Glutamatergic neuron (in vitro differentiated cells): ENCODE results near the gene FRMD4A. TPM values are rescaled to one million over a fixed set of nuclear protein-coding genes. Genes with fewer than 3 reads are reported as not detected.

Experiments
- DNase-seq: peaks from one replicate; pipeline ENCODE4 v3.0.0; 2022
- H3K27ac Mint-ChIP-seq: one replicate; pipeline ENCODE4 v1.8.0; 2020; ENCODE audit warnings: mild to moderate bottlenecking, mixed read lengths, inconsistent platforms; ENCODE audit not compliant: unreplicated experiment
- H3K27me3 Mint-ChIP-seq: one replicate; pipeline ENCODE4 v1.8.0; 2020; ENCODE audit warnings: mild to moderate bottlenecking, moderate library complexity, mixed read lengths, inconsistent platforms; ENCODE audit not compliant: unreplicated experiment
- H3K36me3 Mint-ChIP-seq: one replicate; pipeline ENCODE4 v1.8.0; 2020; ENCODE audit warnings: mild to moderate bottlenecking, mixed read lengths, inconsistent platforms; ENCODE audit not compliant: unreplicated experiment
- H3K4me1 Mint-ChIP-seq: one replicate; pipeline ENCODE4 v1.8.0; 2020; ENCODE audit warnings: mild to moderate bottlenecking, low read depth, mixed read lengths, inconsistent platforms; ENCODE audit not compliant: unreplicated experiment
- H3K4me3 Mint-ChIP-seq: one replicate; pipeline ENCODE4 v1.8.0; 2020; ENCODE audit warnings: mild to moderate bottlenecking, mixed read lengths, inconsistent platforms; ENCODE audit not compliant: unreplicated experiment
- H3K9me3 Mint-ChIP-seq: one replicate; pipeline ENCODE4 v1.8.0; 2020; ENCODE audit warnings: mild to moderate bottlenecking, moderate library complexity, mixed read lengths, inconsistent platforms; ENCODE audit not compliant: unreplicated experiment
- CTCF ChIP-seq: fragments of 200-600 bp; sonication (generic); IDR thresholded peaks from one replicate; pipeline ENCODE4 v1.5.0; 2021; ENCODE audit not compliant: partially characterized antibody, unreplicated experiment
- total RNA-seq: library from RNA; stranded (reverse); fragmentation: NEBNext Ultra II Directional; extraction: Animal tissue kit (Norgen Biotek cat#: 25700); gene quantifications from one replicate; pipeline ENCODE4 v1.2.1, GENCODE V29; 2021; ENCODE audit not compliant: unreplicated experiment

Gene FRMD4A
- total RNA-seq, 1 donor from 2014 or later: 70.6 TPM

DNA sequence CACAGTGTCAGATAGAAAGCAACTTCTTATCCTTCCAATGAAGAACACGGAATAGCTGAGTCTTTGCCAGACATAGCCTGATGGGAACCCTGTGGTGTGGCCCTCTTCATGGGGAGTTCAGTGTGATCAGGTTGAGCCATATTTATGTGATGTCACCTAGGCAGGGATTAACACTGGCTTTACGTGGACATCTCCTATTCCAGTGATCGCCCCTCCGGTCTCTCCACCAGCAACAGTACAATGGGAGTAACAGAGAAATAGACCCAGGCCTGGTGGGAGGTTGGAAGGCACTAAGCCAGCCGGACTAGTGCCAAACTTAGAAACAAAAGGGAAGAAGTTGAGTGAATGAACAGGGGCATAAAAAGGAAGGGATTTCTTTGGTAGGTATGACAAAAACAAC is 385.9 kb downstream of the FRMD4A start:
- DNase-seq: no peak
- no peak for TF ChIP-seq CTCF
- Mint-ChIP-seq H3K27ac (no peak overlapping the region), H3K4me3 (no peak overlapping the region), H3K27me3 (peaks cover 3% of the 10 kb centered on the region), H3K9me3 (peaks cover 4% of the 10 kb centered on the region), H3K4me1 (no peaks in the 10 kb centered on the region), H3K36me3 (peaks cover 17% of the 10 kb centered on the region)

DNA sequence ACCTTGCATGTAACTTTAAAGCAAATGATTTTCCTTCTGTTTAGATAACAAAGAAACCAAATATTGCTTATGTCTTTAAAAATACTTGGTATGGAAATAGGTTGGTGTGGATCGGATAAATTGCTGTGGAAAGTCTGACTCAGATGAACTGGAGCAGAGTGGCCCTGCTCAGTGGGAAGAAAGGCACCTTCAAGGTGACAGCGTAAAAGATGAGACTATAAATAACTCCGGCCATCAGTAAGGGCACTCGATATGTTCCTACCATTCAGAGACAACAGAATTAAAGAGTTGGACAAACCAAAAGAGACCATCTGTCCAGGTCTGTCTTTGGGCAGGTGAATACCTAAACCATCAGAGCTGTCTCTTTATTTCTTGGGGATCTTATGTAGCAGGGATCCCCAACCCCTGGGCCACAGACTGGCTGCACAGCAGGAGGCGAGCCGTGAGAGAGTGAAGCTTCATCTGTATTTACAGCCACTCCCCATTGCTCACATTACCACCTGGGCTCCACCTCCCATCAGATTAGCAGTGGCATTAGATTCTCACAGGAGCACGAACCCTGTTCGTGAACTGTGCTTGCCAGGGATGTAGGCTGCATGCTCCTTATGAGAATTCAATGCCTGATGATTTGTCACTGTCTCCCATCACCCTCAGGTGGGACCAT is 386.9 kb downstream of the FRMD4A start:
- peaks cover 4% of the 10 kb centered on the region for H3K9me3 Mint-ChIP-seq

GRCh38 chr10:13942035-13942434 is 388.7 kb downstream of the FRMD4A start:
- peaks cover 17% of the 10 kb centered on the region for H3K36me3 Mint-ChIP-seq
- H3K27ac Mint-ChIP-seq: no peak overlapping the region
- peaks cover 5% of the 10 kb centered on the region for H3K27me3 Mint-ChIP-seq
- peaks cover 4% of the 10 kb centered on the region for H3K9me3 Mint-ChIP-seq
- no peak for DNase-seq
- no peaks in the 10 kb centered on the region for H3K4me1 Mint-ChIP-seq
- no peak overlapping the region for H3K4me3 Mint-ChIP-seq
- no peak for TF ChIP-seq CTCF

More for the DNA sequence above, 386.9 kb downstream of the FRMD4A start:
- no peak overlapping the region for H3K4me3 Mint-ChIP-seq
- H3K36me3 Mint-ChIP-seq: peaks cover 17% of the 10 kb centered on the region
- no peak for TF ChIP-seq CTCF
- no peaks in the 10 kb centered on the region for H3K4me1 Mint-ChIP-seq
- peak overlapping the region; percentile 31 for H3K27ac Mint-ChIP-seq
- DNase-seq: no peak
- peaks cover 3% of the 10 kb centered on the region for H3K27me3 Mint-ChIP-seq

GRCh38 chr10:13939391-13939790 is 391.3 kb downstream of the FRMD4A start:
- no peak for TF ChIP-seq CTCF
- no peak for DNase-seq
- no peak overlapping the region for H3K27ac Mint-ChIP-seq

DNA sequence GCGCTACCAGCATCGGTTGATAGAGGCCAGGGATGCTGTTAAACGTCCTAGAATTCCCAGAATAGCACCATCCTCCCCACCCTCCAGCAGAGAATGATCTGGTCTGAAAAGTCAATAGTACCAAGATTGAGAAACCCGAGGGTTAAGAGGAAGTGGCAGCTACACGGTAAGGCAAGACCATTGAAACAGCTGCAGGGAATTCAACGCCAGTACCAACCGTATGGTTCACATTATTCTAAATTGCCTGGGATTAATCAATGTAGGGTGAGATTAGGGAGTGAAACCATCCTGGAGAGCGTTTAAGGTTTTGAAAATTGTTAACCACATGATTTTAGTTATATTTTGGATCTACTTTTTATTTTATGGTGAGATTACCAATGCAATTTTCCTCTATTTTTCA is 391.8 kb downstream of the FRMD4A start:
- DNase-seq: no peak

More at GRCh38 chr10:13939391-13939790, 391.3 kb downstream of the FRMD4A start:
- H3K9me3 Mint-ChIP-seq: peaks cover 9% of the 10 kb centered on the region
- no peak overlapping the region for H3K4me3 Mint-ChIP-seq
- peaks cover 28% of the 10 kb centered on the region for H3K36me3 Mint-ChIP-seq
- peaks cover 7% of the 10 kb centered on the region for H3K27me3 Mint-ChIP-seq
- H3K4me1 Mint-ChIP-seq: no peaks in the 10 kb centered on the region

More for the DNA sequence above, 391.8 kb downstream of the FRMD4A start:
- Mint-ChIP-seq H3K36me3 (peaks cover 28% of the 10 kb centered on the region), H3K27ac (no peak overlapping the region), H3K9me3 (peaks cover 9% of the 10 kb centered on the region), H3K4me1 (peaks cover 1% of the 10 kb centered on the region), H3K27me3 (peaks cover 7% of the 10 kb centered on the region), H3K4me3 (no peak overlapping the region)
- no peak for TF ChIP-seq CTCF
